Astrocyte of the cerebellum (primary cell): Measurements from ENCODE around the gene ZNF620.

Experiments used
- DNase-seq: peaks from one replicate; pipeline ENCODE4 v3.0.0-alpha.2; 2011; ENCODE audit warnings: low read depth
- H3K4me3 ChIP-seq: 2 replicates; pipeline ENCODE4 v1.5.1; 2011; ENCODE audit warnings: mild to moderate bottlenecking, low read depth, low read length, moderate library complexity
- CTCF ChIP-seq: IDR thresholded peaks from 2 replicates; pipeline ENCODE4 v1.5.1; 2012; ENCODE audit warnings: low read length, low read depth, moderate library complexity, mild to moderate bottlenecking; ENCODE audit errors: missing control alignments
- in situ Hi-C: cut with HindIII; loops from 2 replicates; pipeline ENCODE4 v1.10.0; 2017; ENCODE audit warnings: low sequenced_read_pairs

Gene ZNF620

GRCh38 chr3:40463579-40463978, 42.3 kb upstream of the ZNF620 start:
- no peak for TF ChIP-seq CTCF
- in situ Hi-C loops, result no loop called here
- no peak for DNase-seq
- no peak overlapping the region for H3K4me3 ChIP-seq

- H3K4me3 ChIP-seq, result no peak overlapping the region
- DNase-seq, result no peak
- no peak for TF ChIP-seq CTCF
- in situ Hi-C loops, result no loop called here
Measured at GRCh38 chr3:40464339-40465110, 41.3 kb upstream of the ZNF620 start.

- in situ Hi-C loops, result no loop called here
- H3K4me3 ChIP-seq, result no peak overlapping the region
- TF ChIP-seq CTCF, result no peak
- no peak for DNase-seq
Measured at GRCh38 chr3:40465111-40465407, 40.8 kb upstream of the ZNF620 start.

- H3K4me3 ChIP-seq, result no peak overlapping the region
- DNase-seq, result no peak
- in situ Hi-C loops, result no loop called here
- no peak for TF ChIP-seq CTCF
Measured at GRCh38 chr3:40465456-40465855, 40.4 kb upstream of the ZNF620 start.

- TF ChIP-seq CTCF, result no peak
- H3K4me3 ChIP-seq, result no peak overlapping the region
- in situ Hi-C loops, result no loop called here
- DNase-seq, result no peak
Measured at GRCh38 chr3:40468018-40468417, 37.8 kb upstream of the ZNF620 start.

GRCh38 chr3:40470701-40471100, 35.1 kb upstream of the ZNF620 start:
- TF ChIP-seq CTCF, result no peak
- in situ Hi-C loops, result no loop called here
- H3K4me3 ChIP-seq, result no peak overlapping the region
- no peak for DNase-seq
